IMR-90 (cell line): Measurements from ENCODE around the gene DGKD. TPM values are rescaled to one million over a fixed set of nuclear protein-coding genes. Genes with fewer than 3 reads are reported as not detected.

Source experiments
- ATAC-seq: fragments of 200-7000 bp; cut with Tn5 transposase; 2 replicates; pipeline ENCODE4 v1.9.1; 2020; ENCODE audit warnings: low read depth, mild to moderate bottlenecking, moderate library complexity
- BruUV-seq: library from RNA; stranded (reverse); fragments of 400-500 nt; replicated peaks from 2 replicates; lab custom pipeline; 2021; lab: Mats Ljungman, UMichigan
- CTCF ChIA-PET: fragments of 300-600 bp; formaldehyde crosslinking; extraction: SDS; loops from one replicate; lab custom pipeline; 2021; ENCODE audit warnings: antibody characterized with exemption; lab: Yijun Ruan, JAX
- POLR2A ChIA-PET: fragments of 300-600 bp; sonication (Branson Sonifier 250); formaldehyde crosslinking; loops from one replicate; lab custom pipeline; 2022; ENCODE audit warnings: antibody characterized with exemption; ENCODE audit not compliant: unreplicated experiment; lab: Charles Lee
- DNase-seq: peaks from one replicate; pipeline ENCODE4 v3.0.0; 2013
- H2AFZ ChIP-seq: replicated peaks from 2 replicates; pipeline ENCODE3; 2013; ENCODE audit warnings: low read length, mild to moderate bottlenecking; ENCODE audit not compliant: poor library complexity
- H2AK5ac ChIP-seq: 2 replicates; pipeline ENCODE4 v1.6.1; 2013; ENCODE audit warnings: low read depth, low read length, inconsistent platforms
- H2AK9ac ChIP-seq: replicated peaks from 2 replicates; pipeline ENCODE3; 2013; ENCODE audit warnings: mild to moderate bottlenecking, low read depth, low read length, moderate library complexity; ENCODE audit not compliant: poor library complexity
- H2BK120ac ChIP-seq: 2 replicates; pipeline ENCODE4 v1.6.1; 2013; ENCODE audit warnings: low read depth, low read length, inconsistent platforms
- H2BK15ac ChIP-seq: 3 replicates; pipeline ENCODE4 v1.6.1; 2013; ENCODE audit warnings: low read depth, low read length, inconsistent platforms
- H2BK20ac ChIP-seq: 2 replicates; pipeline ENCODE4 v1.6.1; 2013; ENCODE audit warnings: low read depth, mild to moderate bottlenecking, inconsistent platforms, low read length, moderate library complexity
- H2BK5ac ChIP-seq: 2 replicates; pipeline ENCODE4 v1.6.1; 2013; ENCODE audit warnings: mild to moderate bottlenecking, low read depth, low read length, inconsistent platforms; ENCODE audit not compliant: poor library complexity, severe bottlenecking
- H3K14ac ChIP-seq: replicated peaks from 2 replicates; pipeline ENCODE4 v1.6.1; 2013; ENCODE audit warnings: low read depth, low read length, inconsistent platforms
- H3K18ac ChIP-seq: 2 replicates; pipeline ENCODE4 v1.6.1; 2013; ENCODE audit warnings: low read depth, low read length, control low read depth
- H3K23ac ChIP-seq: 2 replicates; pipeline ENCODE4 v1.6.1; 2013; ENCODE audit warnings: low read depth, low read length, inconsistent platforms
- H3K27ac ChIP-seq: 2 replicates; pipeline ENCODE4 v1.5.1; 2013; ENCODE audit warnings: mild to moderate bottlenecking, control low read depth, low read length; ENCODE audit not compliant: insufficient read depth
- H3K27me3 ChIP-seq: 2 replicates; pipeline ENCODE4 v1.6.1; 2013; ENCODE audit warnings: low read length; ENCODE audit not compliant: control insufficient read depth, insufficient read depth
- H3K36me3 ChIP-seq: 2 replicates; pipeline ENCODE4 v1.6.1; 2013; ENCODE audit warnings: low read length, mixed read lengths; ENCODE audit not compliant: control insufficient read depth, insufficient read depth
- H3K4ac ChIP-seq: 2 replicates; pipeline ENCODE4 v1.6.1; 2013; ENCODE audit warnings: low read depth, low read length, inconsistent platforms
- H3K4me1 ChIP-seq: 2 replicates; pipeline ENCODE4 v1.6.1; 2013; ENCODE audit warnings: low read length, mixed read lengths; ENCODE audit not compliant: control insufficient read depth, insufficient read depth
- H3K4me2 ChIP-seq: 2 replicates; pipeline ENCODE4 v1.6.1; 2013; ENCODE audit warnings: low read depth, mild to moderate bottlenecking, control low read depth, low read length, moderate library complexity
- H3K4me3 ChIP-seq: 2 replicates; pipeline ENCODE4 v1.5.1; 2013; ENCODE audit warnings: low read depth, mild to moderate bottlenecking, control low read depth, low read length, moderate library complexity; ENCODE audit not compliant: insufficient read depth
- H3K56ac ChIP-seq: 2 replicates; pipeline ENCODE4 v1.6.1; 2013; ENCODE audit warnings: low read length, inconsistent platforms; ENCODE audit not compliant: insufficient read depth; ENCODE audit errors: extremely low read depth
- H3K79me1 ChIP-seq, 2 experiments: 2 replicates each; pipeline ENCODE4 v1.6.1; 2013; ENCODE audit warnings: low read length in 2 of 2, inconsistent platforms in 1 of 2, low read depth in 1 of 2
- H3K9ac ChIP-seq: 2 replicates; pipeline ENCODE4 v1.6.1; 2013; ENCODE audit warnings: low read depth, low read length, control low read depth
- H3K9me1 ChIP-seq: 2 replicates; pipeline ENCODE4 v1.6.1; 2013; ENCODE audit warnings: low read length, inconsistent platforms; ENCODE audit not compliant: insufficient read depth
- H3K9me3 ChIP-seq: 2 replicates; pipeline ENCODE4 v1.6.1; 2013; ENCODE audit warnings: low read length; ENCODE audit not compliant: control insufficient read depth, insufficient read depth
- H4K20me1 ChIP-seq: 2 replicates; pipeline ENCODE4 v1.6.1; 2013; ENCODE audit warnings: low read length, inconsistent platforms; ENCODE audit not compliant: insufficient read depth
- H4K5ac ChIP-seq: 2 replicates; pipeline ENCODE4 v1.6.1; 2013; ENCODE audit warnings: mild to moderate bottlenecking, low read depth, low read length, control low read depth
- H4K8ac ChIP-seq, 2 experiments: 2 replicates each; pipeline ENCODE4 v1.6.1; 2013; ENCODE audit warnings: low read depth in 2 of 2, low read length in 2 of 2, control low read depth in 1 of 2, inconsistent platforms in 1 of 2
- H4K91ac ChIP-seq: 2 replicates; pipeline ENCODE4 v1.6.1; 2013; ENCODE audit warnings: low read depth, low read length, inconsistent platforms; ENCODE audit not compliant: insufficient read depth
- MXI1 ChIP-seq: IDR thresholded peaks from 2 replicates; pipeline ENCODE4 v1.6.1; 2012; ENCODE audit warnings: low read depth, mild to moderate bottlenecking, low read length, moderate library complexity, borderline replicate concordance
- RAD21 ChIP-seq: IDR thresholded peaks from 2 replicates; pipeline ENCODE4 v1.6.1; 2012; ENCODE audit warnings: low read length, improper control_type of control experiment
- WGBS, 2 experiments: methylation state at CpG; one replicate each; pipeline versions ENCODE4 v1.1.5 to v1.1.7; 2013; ENCODE audit warnings: missing lambda C conversion rate in 2 of 2; ENCODE audit not compliant: insufficient read length in 1 of 2; ENCODE audit errors: extremely low coverage in 2 of 2; 5-methylcytosine and 5-hydroxymethylcytosine counted together
- dilution Hi-C: fragments of 300-500 bp; cut with HindIII; formaldehyde crosslinking; loops from one replicate; pipeline ENCODE4 v1.14.3; 2018; ENCODE audit warnings: low sequenced_read_pairs; ENCODE audit not compliant: unreplicated experiment
- in situ Hi-C: fragments of 300-500 bp; cut with MboI; formaldehyde crosslinking; loops from 3 replicates; pipeline ENCODE4 v1.14.3; 2019; ENCODE audit warnings: low sequenced_read_pairs, inconsistent platforms, mixed read lengths
- intact Hi-C: fragments of 100-400 bp; cut with micrococcal nuclease; formaldehyde crosslinking; loops from 2 replicates; pipeline ENCODE4 v1.10.0; 2022
- polyA plus RNA-seq, 3 experiments: library from polyadenylated mRNA; depleted of rRNA; stranded (reverse); fragments of >200 nt; gene quantifications; 2 replicates each; pipeline ENCODE4 v1.2.3, GENCODE V29; 2012; ENCODE audit warnings: low replicate concordance in 1 of 3
- total RNA-seq: library from RNA; depleted of rRNA; stranded (reverse); fragments of >200 nt; gene quantifications from 2 replicates; pipeline ENCODE4 v1.2.3, GENCODE V29; 2012

DGKD gene
- total and polyA plus RNA-seq, 2 of the 4 experiments (the other 2 are of a cell fraction), result 6.5 to 10.1 TPM

DNA sequence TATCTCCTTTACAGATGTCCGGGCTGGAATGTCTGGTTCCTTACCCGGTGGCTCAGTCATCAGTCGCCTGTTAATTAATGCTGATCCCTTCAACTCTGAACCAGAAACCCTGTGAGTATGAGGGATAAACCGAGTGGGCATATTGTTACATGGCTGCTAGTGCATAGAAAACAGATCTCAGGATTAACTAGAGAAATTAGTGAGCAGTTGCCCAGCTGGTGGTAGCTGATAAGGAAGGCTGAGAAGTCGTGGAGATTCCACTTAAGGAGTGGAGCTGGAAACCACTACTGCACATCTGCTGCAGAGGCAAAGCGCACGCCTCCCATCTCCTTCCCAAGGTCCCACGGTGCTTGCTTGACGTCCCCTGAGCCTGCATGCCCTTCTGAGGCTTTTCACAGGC lies 97.7 kb downstream of the DGKD start:
- no peak overlapping the region for H3K27ac ChIP-seq
- no peak overlapping the region for H4K8ac ChIP-seq
- H3K14ac ChIP-seq, result no peak overlapping the region
- dilution Hi-C loops (no loop called here), in situ Hi-C loops (loop anchor here (25.0 kb wide), 1 partner anchor 385 kb away; no protein-coding TSS in a partner anchor), intact Hi-C loops (no loop called here)
- no peak overlapping the region for H2AK9ac ChIP-seq
- no peak overlapping the region for H2AK5ac ChIP-seq
- no peak overlapping the region for H3K4ac ChIP-seq
- TF ChIP-seq RAD21, result no peak
- no peak for TF ChIP-seq MXI1
- BruUV-seq, result no TSS peak
- ChIA-PET POLR2A (no interaction called here), CTCF (no interaction called here)
- no peak overlapping the region for H3K18ac ChIP-seq
- H3K4me3 ChIP-seq, result no peak overlapping the region
- H3K56ac ChIP-seq, result no peak overlapping the region
- no peaks in the 10 kb centered on the region for H3K4me1 ChIP-seq
- H3K36me3 ChIP-seq, result peaks cover 36% of the 10 kb centered on the region
- no peak overlapping the region for H2BK15ac ChIP-seq
- no peaks in the 10 kb centered on the region for H4K20me1 ChIP-seq
- DNase-seq (no peak), ATAC-seq (no peak)
- WGBS, 2 experiments, result 95% methylated on average over 6 of the region's 9 CpGs; no CpG with 5 or more reads in 1 of the 2 experiments
- no peak overlapping the region for H3K23ac ChIP-seq
- no peak overlapping the region for H4K5ac ChIP-seq
- H3K9me3 ChIP-seq, result no peaks in the 10 kb centered on the region
- H3K4me2 ChIP-seq, result no peak overlapping the region
- H3K9ac ChIP-seq, result no peak overlapping the region
- H2AFZ ChIP-seq, result no peak overlapping the region
- no peak overlapping the region for H2BK20ac ChIP-seq
- H4K91ac ChIP-seq, result no peak overlapping the region
- H2BK120ac ChIP-seq, result no peak overlapping the region
- peaks cover 7% of the 10 kb centered on the region; the same call in 1 of the 2 replicates for H3K9me1 ChIP-seq
- no peaks in the 10 kb centered on the region for H3K79me1 ChIP-seq
- no peak overlapping the region for H2BK5ac ChIP-seq
- no peaks in the 10 kb centered on the region for H3K27me3 ChIP-seq
